ENCODE measurements around the gene PHF21B. TPM values are rescaled to one million over a fixed set of nuclear protein-coding genes. Genes with fewer than 3 reads are reported as not detected.

The PHF21B gene
- total and polyA plus RNA-seq, 12 donors, result 0.07 to 0.98 (median 0.50) TPM; not detected in 4

DNA sequence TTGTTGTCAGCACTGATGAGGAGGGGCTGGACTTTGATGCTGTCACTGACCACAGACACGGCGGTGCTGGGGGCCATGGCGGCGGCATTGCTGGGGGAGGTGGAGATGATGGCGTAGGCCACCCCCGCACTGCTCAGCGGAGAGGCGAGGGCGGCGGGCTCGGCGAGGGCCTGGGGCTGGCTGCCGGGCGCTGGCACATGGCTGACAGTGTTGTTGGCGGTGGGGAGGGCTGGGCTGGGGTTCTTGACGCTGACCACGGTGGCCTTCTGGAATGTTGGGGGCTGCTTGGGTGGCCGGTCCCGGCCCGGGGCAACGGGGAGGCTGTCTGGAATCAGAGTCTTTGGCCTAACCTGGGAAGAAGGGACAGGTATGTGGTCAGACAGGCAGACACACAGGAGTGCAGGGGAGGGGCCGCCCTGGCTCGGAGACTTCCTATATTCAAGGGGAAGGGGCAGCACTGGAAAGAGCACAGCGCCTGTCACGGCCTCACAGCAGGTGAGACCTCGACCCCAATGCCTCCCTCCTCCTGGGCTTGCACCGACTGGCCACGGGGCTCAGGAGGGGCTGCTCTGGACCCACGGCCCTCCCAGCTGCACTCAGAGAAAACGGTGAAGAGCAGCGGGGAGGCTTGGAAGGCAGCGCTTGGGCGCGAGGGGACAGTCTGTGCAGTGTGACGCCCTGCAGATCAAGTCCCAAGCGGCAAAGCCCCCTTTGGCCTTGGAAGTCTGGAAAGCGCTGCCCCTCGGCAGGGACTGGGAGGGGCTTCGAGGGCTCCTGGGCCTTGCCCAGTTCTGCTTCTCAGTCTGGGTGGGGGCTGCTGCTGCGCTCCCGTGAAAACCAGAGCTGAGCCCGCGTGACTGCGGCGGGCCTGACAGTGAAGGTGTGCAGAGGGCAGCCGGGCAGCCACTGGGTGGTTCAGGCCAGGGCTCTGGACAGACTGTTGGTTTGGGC lies 93.2 kb downstream of the PHF21B start:
- 84 to 85% methylated on average over 46 of the region's 46 CpGs for WGBS, 2 donors
- intact Hi-C loops (cut with DNase I), result no loop called here
- Histone ChIP-seq H3K36me3 (no peaks in the 10 kb centered on the region), H3K4me3 (no peak overlapping the region), H3K4me1 (no peaks in the 10 kb centered on the region), H3K27ac (no peak overlapping the region), H3K27me3 (peaks cover 0 to 6% (median 0%) of the 10 kb centered on the region in 7 donors), H3K9me3 (no peaks in the 10 kb centered on the region)
- no peak for ATAC-seq
- DNase-seq, result no peak
- TF ChIP-seq, protein P1, sequence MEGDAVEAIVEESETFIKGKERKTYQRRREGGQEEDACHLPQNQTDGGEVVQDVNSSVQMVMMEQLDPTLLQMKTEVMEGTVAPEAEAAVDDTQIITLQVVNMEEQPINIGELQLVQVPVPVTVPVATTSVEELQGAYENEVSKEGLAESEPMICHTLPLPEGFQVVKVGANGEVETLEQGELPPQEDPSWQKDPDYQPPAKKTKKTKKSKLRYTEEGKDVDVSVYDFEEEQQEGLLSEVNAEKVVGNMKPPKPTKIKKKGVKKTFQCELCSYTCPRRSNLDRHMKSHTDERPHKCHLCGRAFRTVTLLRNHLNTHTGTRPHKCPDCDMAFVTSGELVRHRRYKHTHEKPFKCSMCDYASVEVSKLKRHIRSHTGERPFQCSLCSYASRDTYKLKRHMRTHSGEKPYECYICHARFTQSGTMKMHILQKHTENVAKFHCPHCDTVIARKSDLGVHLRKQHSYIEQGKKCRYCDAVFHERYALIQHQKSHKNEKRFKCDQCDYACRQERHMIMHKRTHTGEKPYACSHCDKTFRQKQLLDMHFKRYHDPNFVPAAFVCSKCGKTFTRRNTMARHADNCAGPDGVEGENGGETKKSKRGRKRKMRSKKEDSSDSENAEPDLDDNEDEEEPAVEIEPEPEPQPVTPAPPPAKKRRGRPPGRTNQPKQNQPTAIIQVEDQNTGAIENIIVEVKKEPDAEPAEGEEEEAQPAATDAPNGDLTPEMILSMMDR (IDR thresholded peaks at IDR 0.05), result no peak

DNA sequence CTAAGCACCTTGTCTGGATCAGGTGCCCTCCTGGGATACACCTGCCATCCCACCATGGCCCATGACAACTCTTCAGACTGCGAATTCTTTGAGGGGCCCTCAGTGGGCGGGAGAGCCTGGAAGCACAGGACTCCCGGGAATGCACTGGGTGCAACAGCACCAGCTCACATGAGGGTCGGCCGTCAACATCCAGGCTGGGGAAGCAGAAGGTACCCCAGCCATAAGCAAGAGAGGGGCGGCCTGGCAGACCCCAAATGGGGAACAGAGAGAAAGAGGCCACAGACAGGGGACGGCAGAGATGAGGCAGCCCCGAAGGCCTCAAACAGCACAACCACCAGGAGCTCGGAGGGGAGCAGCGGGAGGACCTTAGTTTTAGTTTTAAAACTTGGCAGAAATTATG lies 94.4 kb downstream of the PHF21B start:
- Histone ChIP-seq H3K9me3 (peaks cover 0 to 11% (median 0%) of the 10 kb centered on the region in 11 donors), H3K27me3 (peaks cover 0 to 6% (median 0%) of the 10 kb centered on the region in 7 donors), H3K4me1 (no peaks in the 10 kb centered on the region), H3K27ac (no peak overlapping the region), H3K36me3 (no peaks in the 10 kb centered on the region), H3K4me3 (no peak overlapping the region)
- TF ChIP-seq, protein P1 (IDR thresholded peaks at IDR 0.05), result no peak
- WGBS, 2 donors, result 83 to 84% methylated on average over 10 of the region's 10 CpGs
- DNase-seq (no peak), ATAC-seq (no peak)
- intact Hi-C loops (cut with DNase I), result no loop called here

- intact Hi-C loops (cut with DNase I), result no loop called here
- Histone ChIP-seq H3K27me3 (peaks cover 0 to 6% (median 0%) of the 10 kb centered on the region in 7 donors), H3K9me3 (peaks cover 0 to 11% (median 0%) of the 10 kb centered on the region in 11 donors), H3K36me3 (no peaks in the 10 kb centered on the region), H3K4me1 (no peaks in the 10 kb centered on the region), H3K27ac (no peak overlapping the region), H3K4me3 (no peak overlapping the region)
- TF ChIP-seq, protein P1 (IDR thresholded peaks at IDR 0.05), result no peak
- no peak for ATAC-seq
- WGBS, 2 donors, result 86 to 88% methylated on average over 11 to 13 of the region's 13 CpGs
- no peak for DNase-seq
Observed at GRCh38 chr22:44914026-44914721, 95.6 kb downstream of the PHF21B start.

- TF ChIP-seq, protein P1 (IDR thresholded peaks at IDR 0.05), result no peak
- no peak overlapping the region for H3K27ac ChIP-seq
- no peaks in the 10 kb centered on the region for H3K36me3 ChIP-seq
- peaks cover 0 to 11% (median 0%) of the 10 kb centered on the region in 11 donors for H3K9me3 ChIP-seq
- ATAC-seq, result no peak
- H3K4me3 ChIP-seq, result no peak overlapping the region
- no peaks in the 10 kb centered on the region for H3K4me1 ChIP-seq
- DNase-seq, result no peak
- 92 to 94% methylated on average over 24 of the region's 24 CpGs for WGBS, 2 donors
- H3K27me3 ChIP-seq, result peaks cover 0 to 6% (median 0%) of the 10 kb centered on the region in 7 donors
- intact Hi-C loops (cut with DNase I), result no loop called here
Observed at GRCh38 chr22:44913198-44913983, 96.4 kb downstream of the PHF21B start.

Measured in heart right ventricle (tissue), 16 donors.